HG03139 (cell line): Measurements from ENCODE around the gene P2RX3.

Experiments
- ATAC-seq: cut with Tn5 transposase; IDR thresholded peaks from one replicate; pipeline ENCODE4 v1.9.1; 2021; ENCODE audit not compliant: unreplicated experiment

Gene P2RX3

GRCh38 chr11:57309106-57310059 lies 28.8 kb upstream of the P2RX3 start:
- ATAC-seq, result no peak

GRCh38 chr11:57310091-57310490 lies 28.1 kb upstream of the P2RX3 start:
- ATAC-seq, result no peak

GRCh38 chr11:57310630-57311086 lies 27.5 kb upstream of the P2RX3 start:
- ATAC-seq, result no peak

- peak; percentile 98 for ATAC-seq
These were observed 26.8 kb upstream of the P2RX3 start for GRCh38 chr11:57311109-57311936.

GRCh38 chr11:57312511-57313021 lies 25.6 kb upstream of the P2RX3 start:
- ATAC-seq, result no peak

- ATAC-seq, result no peak
These were observed 24.9 kb upstream of the P2RX3 start for GRCh38 chr11:57313071-57313787.

- no peak for ATAC-seq
These were observed 24.4 kb upstream of the P2RX3 start for GRCh38 chr11:57313788-57314135.

GRCh38 chr11:57314221-57314973 lies 23.8 kb upstream of the P2RX3 start:
- no peak for ATAC-seq

GRCh38 chr11:57315491-57315890 lies 22.7 kb upstream of the P2RX3 start:
- no peak for ATAC-seq

GRCh38 chr11:57316017-57316416 lies 22.1 kb upstream of the P2RX3 start:
- no peak for ATAC-seq

- ATAC-seq, result no peak
These were observed 20.0 kb upstream of the P2RX3 start for GRCh38 chr11:57318178-57318577.

- ATAC-seq, result no peak
These were observed 18.0 kb upstream of the P2RX3 start for GRCh38 chr11:57320067-57320718.

- no peak for ATAC-seq
These were observed 17.3 kb upstream of the P2RX3 start for GRCh38 chr11:57320719-57321387.

- no peak for ATAC-seq
These were observed 16.5 kb upstream of the P2RX3 start for GRCh38 chr11:57321388-57322255.

- no peak for ATAC-seq
These were observed 15.6 kb upstream of the P2RX3 start for GRCh38 chr11:57322256-57323166.

GRCh38 chr11:57323167-57323854 lies 14.8 kb upstream of the P2RX3 start:
- ATAC-seq, result no peak

- no peak for ATAC-seq
These were observed 14.3 kb upstream of the P2RX3 start for GRCh38 chr11:57323855-57324153.
